ENCODE data around the gene UBIAD1. TPM values are rescaled to one million over a fixed set of nuclear protein-coding genes. Genes with fewer than 3 reads are reported as not detected.

The UBIAD1 gene, protein sequence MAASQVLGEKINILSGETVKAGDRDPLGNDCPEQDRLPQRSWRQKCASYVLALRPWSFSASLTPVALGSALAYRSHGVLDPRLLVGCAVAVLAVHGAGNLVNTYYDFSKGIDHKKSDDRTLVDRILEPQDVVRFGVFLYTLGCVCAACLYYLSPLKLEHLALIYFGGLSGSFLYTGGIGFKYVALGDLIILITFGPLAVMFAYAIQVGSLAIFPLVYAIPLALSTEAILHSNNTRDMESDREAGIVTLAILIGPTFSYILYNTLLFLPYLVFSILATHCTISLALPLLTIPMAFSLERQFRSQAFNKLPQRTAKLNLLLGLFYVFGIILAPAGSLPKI
- 9.6 TPM for total RNA-seq
- long read RNA-seq, transcript UBIAD1-202 (2 exons, 3,646 nt), result major isoform, 30 of 35 reads
- long read RNA-seq, partial matches to known transcripts, result 0 of 35 reads
- long read RNA-seq, other reads (novel, unspliced or antisense), result 4 of 35 reads

DNA sequence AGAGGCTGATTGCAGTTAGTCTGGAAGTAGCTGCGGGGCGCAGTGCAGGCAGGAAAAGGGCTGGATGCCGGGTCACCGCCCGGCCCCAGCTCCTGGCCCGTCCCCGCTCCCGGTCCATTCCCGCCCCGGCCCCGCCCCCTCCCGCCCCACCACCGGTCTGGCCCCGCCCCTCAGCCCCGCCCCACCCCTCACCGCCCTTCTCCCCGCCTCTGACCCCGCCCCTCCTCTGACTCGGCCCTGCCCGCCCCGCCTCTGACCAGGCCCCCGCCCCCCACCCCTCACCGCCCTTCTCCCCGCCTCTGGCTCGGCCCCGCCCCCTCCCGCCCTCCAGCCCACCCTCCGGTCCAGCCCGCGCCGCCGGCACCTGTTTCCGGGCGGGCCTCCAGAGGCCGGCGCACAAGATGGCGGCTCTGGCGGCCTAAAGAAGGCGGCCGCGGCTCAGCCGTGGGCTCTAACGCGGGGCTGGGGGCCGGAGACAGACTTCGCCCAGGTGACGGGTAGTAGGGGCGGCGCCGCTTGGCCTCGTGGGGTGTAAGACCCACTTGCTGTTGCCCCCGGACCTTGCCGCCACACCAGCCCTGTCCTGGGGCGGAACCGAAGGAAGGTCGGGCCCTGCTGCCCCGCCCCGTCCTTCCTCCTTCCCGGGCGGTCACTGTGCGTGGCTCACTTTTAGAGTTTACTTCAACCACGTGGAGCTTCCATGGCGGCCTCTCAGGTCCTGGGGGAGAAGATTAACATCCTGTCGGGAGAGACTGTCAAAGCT, at the start of gene UBIAD1:
Gene UBIAD1, plus strand, starts transcription at position 367 of the 763 bp plus-strand sequence. Its CDS starts 334 bp downstream, at position 701.
- Histone ChIP-seq H3K4me3 (peak within 1 kb of the TSS; percentile 72), H3K36me3 (peaks cover 7% of the 10 kb centered on the region), H3K27me3 (ENCODE audit: low read depth) (no peaks in the 10 kb centered on the region), H3K27ac (replicated peaks) (peak within 1 kb of the TSS; percentile 97), H3K4me1 (peaks cover 41% of the 10 kb centered on the region), H3K9me3 (replicated peaks) (no peaks in the 10 kb centered on the region)
- TF ChIP-seq, protein P1, sequence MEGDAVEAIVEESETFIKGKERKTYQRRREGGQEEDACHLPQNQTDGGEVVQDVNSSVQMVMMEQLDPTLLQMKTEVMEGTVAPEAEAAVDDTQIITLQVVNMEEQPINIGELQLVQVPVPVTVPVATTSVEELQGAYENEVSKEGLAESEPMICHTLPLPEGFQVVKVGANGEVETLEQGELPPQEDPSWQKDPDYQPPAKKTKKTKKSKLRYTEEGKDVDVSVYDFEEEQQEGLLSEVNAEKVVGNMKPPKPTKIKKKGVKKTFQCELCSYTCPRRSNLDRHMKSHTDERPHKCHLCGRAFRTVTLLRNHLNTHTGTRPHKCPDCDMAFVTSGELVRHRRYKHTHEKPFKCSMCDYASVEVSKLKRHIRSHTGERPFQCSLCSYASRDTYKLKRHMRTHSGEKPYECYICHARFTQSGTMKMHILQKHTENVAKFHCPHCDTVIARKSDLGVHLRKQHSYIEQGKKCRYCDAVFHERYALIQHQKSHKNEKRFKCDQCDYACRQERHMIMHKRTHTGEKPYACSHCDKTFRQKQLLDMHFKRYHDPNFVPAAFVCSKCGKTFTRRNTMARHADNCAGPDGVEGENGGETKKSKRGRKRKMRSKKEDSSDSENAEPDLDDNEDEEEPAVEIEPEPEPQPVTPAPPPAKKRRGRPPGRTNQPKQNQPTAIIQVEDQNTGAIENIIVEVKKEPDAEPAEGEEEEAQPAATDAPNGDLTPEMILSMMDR (IDR thresholded peaks at IDR 0.05; ENCODE audit: borderline replicate concordance), result peak; percentile 43
- intact Hi-C loops (cut with micrococcal nuclease), result no loop called here
- peak; percentile 87 for DNase-seq

DNA sequence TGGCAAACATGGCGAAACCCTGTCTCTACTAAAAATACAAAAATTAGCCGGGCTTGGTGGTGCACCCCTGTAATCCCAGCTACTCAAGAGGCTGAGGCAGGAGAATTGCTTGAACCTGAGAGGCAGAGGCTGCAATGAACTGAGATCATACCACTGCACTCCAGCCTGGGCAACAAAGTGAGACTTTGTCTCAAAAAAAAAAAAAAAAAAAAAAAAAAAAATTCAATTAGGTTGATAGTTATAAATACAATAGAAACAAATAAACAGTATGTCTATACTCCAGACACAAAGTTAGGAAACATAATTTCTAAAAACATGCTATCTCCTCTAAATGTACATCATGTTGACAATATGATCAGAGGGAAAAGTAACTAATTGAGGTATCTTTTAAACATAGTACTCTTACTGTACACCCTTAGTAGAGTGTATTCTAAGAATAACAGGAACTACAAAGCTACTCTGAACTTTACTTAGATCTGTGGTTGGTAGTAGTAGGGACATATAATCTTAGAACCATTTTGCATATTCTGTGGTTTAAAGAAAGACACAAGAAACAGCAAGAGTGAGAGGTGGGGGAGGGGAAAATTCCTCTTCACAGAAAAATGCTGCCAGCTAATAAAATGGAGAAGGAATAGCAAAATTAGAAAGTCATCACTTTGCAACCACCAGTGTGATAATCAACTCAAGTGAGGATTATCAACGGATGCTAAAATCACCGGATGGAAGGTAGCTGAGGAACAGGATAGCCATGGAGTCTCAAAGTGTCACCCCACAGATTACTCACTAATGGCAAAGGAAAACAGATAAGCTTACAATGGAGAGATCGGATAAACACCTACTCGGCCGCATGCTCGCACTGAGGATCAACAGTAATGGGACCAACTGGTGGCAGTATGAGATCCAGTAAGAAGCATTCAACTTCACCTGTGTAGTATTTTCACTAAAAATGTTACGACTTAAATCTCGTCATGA, 45.6 kb upstream of the UBIAD1 start:
- Histone ChIP-seq H3K4me3 (no peak overlapping the region), H3K9me3 (replicated peaks) (no peaks in the 10 kb centered on the region), H3K4me1 (no peaks in the 10 kb centered on the region), H3K36me3 (peaks cover 91% of the 10 kb centered on the region), H3K27me3 (ENCODE audit: low read depth) (no peaks in the 10 kb centered on the region), H3K27ac (replicated peaks) (no peak overlapping the region)
- no peak for DNase-seq
- intact Hi-C loops (cut with micrococcal nuclease), result no loop called here
- TF ChIP-seq, protein P1 (IDR thresholded peaks at IDR 0.05; ENCODE audit: borderline replicate concordance), result no peak

DNA sequence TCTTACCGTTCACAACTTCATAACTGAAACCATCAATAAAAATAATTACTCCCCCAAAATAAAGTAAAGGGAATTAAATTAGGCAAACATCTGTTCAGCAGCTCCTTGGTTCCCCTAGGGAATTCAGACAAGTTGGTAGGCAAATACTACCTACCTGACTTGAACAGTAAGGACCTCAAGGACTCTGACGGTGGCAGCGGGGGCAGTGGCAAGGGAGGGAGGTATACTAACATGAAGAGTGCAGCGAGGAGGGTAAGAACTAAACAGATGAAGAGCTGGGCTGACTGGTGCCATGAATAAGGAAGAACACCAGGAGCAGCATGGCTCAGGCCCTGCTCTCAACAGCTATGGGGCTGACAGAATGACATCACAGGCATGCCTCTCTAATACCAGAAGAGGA, 43.8 kb upstream of the UBIAD1 start:
- no peak overlapping the region for H3K27ac ChIP-seq (replicated peaks)
- peaks cover 98% of the 10 kb centered on the region for H3K36me3 ChIP-seq
- no peaks in the 10 kb centered on the region for H3K4me1 ChIP-seq
- no peaks in the 10 kb centered on the region for H3K27me3 ChIP-seq (ENCODE audit: low read depth)
- no peak overlapping the region for H3K4me3 ChIP-seq
- DNase-seq, result no peak
- TF ChIP-seq, protein P1 (IDR thresholded peaks at IDR 0.05; ENCODE audit: borderline replicate concordance), result no peak
- no peaks in the 10 kb centered on the region for H3K9me3 ChIP-seq (replicated peaks)
- intact Hi-C loops (cut with micrococcal nuclease), result no loop called here

DNA sequence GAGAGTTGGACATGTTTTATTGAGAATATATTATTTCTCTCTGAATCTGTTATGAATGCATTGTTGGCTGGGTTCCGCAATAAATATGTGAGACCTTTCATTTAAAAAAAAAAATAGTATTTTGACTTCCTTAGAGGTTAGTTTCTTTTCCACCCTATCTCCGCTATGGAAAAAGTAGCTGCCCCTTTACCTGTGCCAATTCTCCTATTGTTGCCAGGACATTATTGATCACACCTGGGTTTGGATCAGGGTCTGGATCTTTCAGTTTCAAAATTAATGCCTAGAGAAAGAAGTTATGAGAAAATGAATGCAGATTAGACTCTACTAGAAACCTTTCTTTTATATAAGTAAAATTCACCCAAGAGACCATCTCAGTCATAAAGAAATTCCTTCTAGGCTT, 39.8 kb upstream of the UBIAD1 start:
- TF ChIP-seq, protein P1 (IDR thresholded peaks at IDR 0.05; ENCODE audit: borderline replicate concordance), result no peak
- H3K4me3 ChIP-seq, result no peak overlapping the region
- intact Hi-C loops (cut with micrococcal nuclease), result no loop called here
- H3K36me3 ChIP-seq, result peaks cover 100% of the 10 kb centered on the region
- no peak for DNase-seq
- peaks cover 19% of the 10 kb centered on the region for H3K4me1 ChIP-seq
- H3K27me3 ChIP-seq (ENCODE audit: low read depth), result no peaks in the 10 kb centered on the region
- no peak overlapping the region for H3K27ac ChIP-seq (replicated peaks)
- H3K9me3 ChIP-seq (replicated peaks), result no peaks in the 10 kb centered on the region

DNA sequence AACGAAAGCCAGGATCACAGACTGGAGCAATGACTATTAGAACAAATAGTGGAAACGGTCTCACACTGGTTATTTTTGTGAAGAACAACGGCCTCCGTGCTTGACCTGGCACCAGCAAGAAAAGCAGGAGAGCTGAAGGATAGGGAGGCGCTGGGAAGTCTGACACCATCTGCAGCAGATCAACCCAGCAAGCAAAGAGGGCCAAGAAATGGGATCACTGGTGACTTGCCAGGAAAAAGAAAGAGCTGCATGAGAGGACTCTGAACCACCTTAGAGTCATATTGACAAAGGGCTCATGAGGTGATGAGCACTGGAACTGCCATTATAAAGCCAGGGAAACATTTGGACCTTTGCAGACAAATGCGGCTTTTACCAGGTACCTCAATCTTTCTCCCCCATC, 35.6 kb upstream of the UBIAD1 start:
- Histone ChIP-seq H3K27ac (replicated peaks) (peak overlapping the region; percentile 60), H3K27me3 (ENCODE audit: low read depth) (no peaks in the 10 kb centered on the region), H3K36me3 (peaks cover 98% of the 10 kb centered on the region), H3K9me3 (replicated peaks) (no peaks in the 10 kb centered on the region), H3K4me1 (peaks cover 19% of the 10 kb centered on the region), H3K4me3 (no peak overlapping the region)
- TF ChIP-seq, protein P1 (IDR thresholded peaks at IDR 0.05; ENCODE audit: borderline replicate concordance), result no peak
- intact Hi-C loops (cut with micrococcal nuclease), result no loop called here
- no peak for DNase-seq

Measured in left ventricle myocardium inferior (tissue), 1 donor.